Measurements from ENCODE around the gene CERS1. TPM values are rescaled to one million over a fixed set of nuclear protein-coding genes. Genes with fewer than 3 reads are reported as not detected.
A peak's percentile ranks its signal among the peaks of the same experiment; 100 is the strongest.

Gene CERS1
- total and polyA plus RNA-seq, 10 of the 15 experiments (the other 5 are each of a cell fraction or from before 2014, with no cell fraction given), result 0.19 TPM; not detected in 9

GRCh38 chr19:18862976-18863842 is 32.7 kb downstream of the CERS1 start:
- DNase-seq (ENCODE audit: low read depth, low spot score), result no peak
- Histone ChIP-seq H2AFZ (ENCODE audit: control insufficient read depth, low read depth, low read length) (no peak overlapping the region), H3K79me2 (ENCODE audit: control insufficient read depth, insufficient read depth, low read length) (no peaks in the 10 kb centered on the region), H3K9ac (ENCODE audit: control insufficient read depth, insufficient read depth, low read length) (no peak overlapping the region), H3K4me1 (ENCODE audit: control insufficient read depth, insufficient read depth, low read length) (peaks cover 17% of the 10 kb centered on the region), H3K27me3 (replicated peaks in 1 of 2; ENCODE audit: control insufficient read depth in 2 of 2, insufficient read depth in 2 of 2, low read length in 1 of 2) (no peaks in the 10 kb centered on the region), H3K4me3 (no peak overlapping the region), H3K27ac (ENCODE audit: control insufficient read depth, insufficient read depth) (no peak overlapping the region), H4K20me1 (ENCODE audit: control insufficient read depth, insufficient read depth) (peaks cover 5% of the 10 kb centered on the region; the same call in 1 of the 2 replicates), H3K36me3 (ENCODE audit: control insufficient read depth in 2 of 2, insufficient read depth in 2 of 2, low read length in 1 of 2) (peaks cover 30 to 70% of the 10 kb centered on the region in 2 experiments), H3K4me2 (ENCODE audit: control insufficient read depth, insufficient read depth) (no peak overlapping the region), H3K9me3 (replicated peaks; ENCODE audit: control insufficient read depth, insufficient read depth, low read length) (no peaks in the 10 kb centered on the region)
- in situ Hi-C loops (cut with MboI) (loop anchor here (25.0 kb wide), 1 partner anchor 401 kb away; no protein-coding TSS in a partner anchor), intact Hi-C loops (cut with micrococcal nuclease; ENCODE audit: unreplicated experiment) (no loop called here)
- no peak for ATAC-seq
- RAD21 ChIA-PET (ENCODE audit: unreplicated experiment), result no interaction called here
- FAIRE-seq, result no peak
- CTCF ChIA-PET, result interaction anchor here (0.6 to 1.5 kb wide), 3 partner anchors 19 to 386 kb away, joined by 3 read pairs; no protein-coding TSS in a partner anchor
- SMC1A ChIA-PET (ENCODE audit: uncharacterized antibody, unreplicated experiment), result interaction anchor here (1.2 kb wide), 1 partner anchor 30 kb away, joined by 4 read pairs; no protein-coding TSS in a partner anchor
- no TSS peak for BruUV-seq (replicated peaks)
- TF ChIP-seq PAX5 (IDR thresholded peaks at IDR 0.05; ENCODE audit: borderline replicate concordance, low read depth, low read length), result no peak
- TF ChIP-seq POLR2A (IDR thresholded peaks at IDR 0.05; ENCODE audit: low read depth, low read length), result peak; percentile 19; the same call in 1 of the 2 replicates
- POLR2A ChIA-PET, result no interaction called here
- 92% methylated on average over 33 of the region's 33 CpGs for WGBS (ENCODE audit: insufficient coverage, insufficient replicate concordance, low lambda C conversion rate, missing lambda C conversion rate)

- ChIA-PET CTCF (no interaction called here), SMC1A (ENCODE audit: uncharacterized antibody, unreplicated experiment) (no interaction called here), RAD21 (ENCODE audit: unreplicated experiment) (no interaction called here), POLR2A (no interaction called here)
- H3K27ac ChIP-seq (ENCODE audit: control insufficient read depth, insufficient read depth), result no peak overlapping the region
- FAIRE-seq, result no peak
- H3K4me1 ChIP-seq (ENCODE audit: control insufficient read depth, insufficient read depth, low read length), result peaks cover 17% of the 10 kb centered on the region
- no peak overlapping the region for H2AFZ ChIP-seq (ENCODE audit: control insufficient read depth, low read depth, low read length)
- no peaks in the 10 kb centered on the region for H3K79me2 ChIP-seq (ENCODE audit: control insufficient read depth, insufficient read depth, low read length)
- H3K9me3 ChIP-seq (replicated peaks; ENCODE audit: control insufficient read depth, insufficient read depth, low read length), result no peaks in the 10 kb centered on the region
- WGBS (ENCODE audit: insufficient coverage, insufficient replicate concordance, low lambda C conversion rate, missing lambda C conversion rate), result 94% methylated on average over 12 of the region's 12 CpGs
- intact Hi-C loops (cut with micrococcal nuclease; ENCODE audit: unreplicated experiment) (no loop called here), in situ Hi-C loops (cut with MboI) (loop anchor here (25.0 kb wide), 1 partner anchor 400 kb away; no protein-coding TSS in a partner anchor)
- no peak for ATAC-seq
- H3K9ac ChIP-seq (ENCODE audit: control insufficient read depth, insufficient read depth, low read length), result no peak overlapping the region
- H4K20me1 ChIP-seq (ENCODE audit: control insufficient read depth, insufficient read depth), result peaks cover 5% of the 10 kb centered on the region; the same call in 1 of the 2 replicates
- H3K36me3 ChIP-seq (ENCODE audit: control insufficient read depth in 2 of 2, insufficient read depth in 2 of 2, low read length in 1 of 2), result peaks cover 29 to 74% of the 10 kb centered on the region in 2 experiments
- H3K4me3 ChIP-seq, result no peak overlapping the region
- no peak overlapping the region for H3K4me2 ChIP-seq (ENCODE audit: control insufficient read depth, insufficient read depth)
- no peak for DNase-seq (ENCODE audit: low read depth, low spot score)
- H3K27me3 ChIP-seq (replicated peaks in 1 of 2; ENCODE audit: control insufficient read depth in 2 of 2, insufficient read depth in 2 of 2, low read length in 1 of 2), result no peaks in the 10 kb centered on the region
- BruUV-seq (replicated peaks), result no TSS peak
- TF ChIP-seq ZZZ3 (IDR thresholded peaks at IDR 0.05; ENCODE audit: control insufficient read depth, insufficient read length, low read depth) (no peak), ZBED1 (IDR thresholded peaks at IDR 0.05; ENCODE audit: borderline replicate concordance) (no peak), ASH2L (IDR thresholded peaks at IDR 0.05; ENCODE audit: borderline replicate concordance, low read depth) (no peak)
Observed at GRCh38 chr19:18861917-18862316, 34.0 kb downstream of the CERS1 start.
